ENCODE data around the gene P2RX4.

The P2RX4 gene

GRCh38 chr12:121261398-121261797 is 51.5 kb downstream of the P2RX4 start:
- in situ Hi-C loops (cut with HindIII; ENCODE audit: low pct_ligation_motif_present, low sequenced_read_pairs), result no loop called here
- Histone ChIP-seq H3K4me3 (ENCODE audit: low read depth, low read length) (no peak overlapping the region), H3K36me3 (replicated peaks) (peaks cover 33% of the 10 kb centered on the region), H3K27ac (no peak overlapping the region), H3K27me3 (replicated peaks) (no peaks in the 10 kb centered on the region)
- TF ChIP-seq CTCF (IDR thresholded peaks at IDR 0.05; ENCODE audit: low read depth, low read length, missing control alignments), result no peak
- DNase-seq, result no peak

- Histone ChIP-seq H3K4me3 (ENCODE audit: low read depth, low read length) (no peak overlapping the region), H3K27ac (no peak overlapping the region), H3K36me3 (replicated peaks) (peaks cover 32% of the 10 kb centered on the region), H3K27me3 (replicated peaks) (no peaks in the 10 kb centered on the region)
- in situ Hi-C loops (cut with HindIII; ENCODE audit: low pct_ligation_motif_present, low sequenced_read_pairs), result no loop called here
- TF ChIP-seq CTCF (IDR thresholded peaks at IDR 0.05; ENCODE audit: low read depth, low read length, missing control alignments), result no peak
- DNase-seq, result no peak
Measured at GRCh38 chr12:121263206-121263935, 53.4 kb downstream of the P2RX4 start.

- in situ Hi-C loops (cut with HindIII; ENCODE audit: low pct_ligation_motif_present, low sequenced_read_pairs), result no loop called here
- DNase-seq, result no peak
- Histone ChIP-seq H3K4me3 (ENCODE audit: low read depth, low read length) (no peak overlapping the region), H3K27ac (no peak overlapping the region), H3K27me3 (replicated peaks) (no peaks in the 10 kb centered on the region), H3K36me3 (replicated peaks) (peaks cover 33% of the 10 kb centered on the region)
- TF ChIP-seq CTCF (IDR thresholded peaks at IDR 0.05; ENCODE audit: low read depth, low read length, missing control alignments), result no peak
Measured at GRCh38 chr12:121264135-121264534, 54.2 kb downstream of the P2RX4 start.

- Histone ChIP-seq H3K27me3 (replicated peaks) (no peaks in the 10 kb centered on the region), H3K27ac (no peak overlapping the region), H3K36me3 (replicated peaks) (peaks cover 37% of the 10 kb centered on the region), H3K4me3 (ENCODE audit: low read depth, low read length) (no peak overlapping the region)
- no peak for DNase-seq
- TF ChIP-seq CTCF (IDR thresholded peaks at IDR 0.05; ENCODE audit: low read depth, low read length, missing control alignments), result no peak
- in situ Hi-C loops (cut with HindIII; ENCODE audit: low pct_ligation_motif_present, low sequenced_read_pairs), result no loop called here
Measured at GRCh38 chr12:121264951-121265515, 55.1 kb downstream of the P2RX4 start.

- Histone ChIP-seq H3K27me3 (replicated peaks) (no peaks in the 10 kb centered on the region), H3K27ac (no peak overlapping the region), H3K4me3 (ENCODE audit: low read depth, low read length) (no peak overlapping the region), H3K36me3 (replicated peaks) (peaks cover 29% of the 10 kb centered on the region)
- in situ Hi-C loops (cut with HindIII; ENCODE audit: low pct_ligation_motif_present, low sequenced_read_pairs), result no loop called here
- no peak for DNase-seq
- no peak for TF ChIP-seq CTCF (IDR thresholded peaks at IDR 0.05; ENCODE audit: low read depth, low read length, missing control alignments)
Measured at GRCh38 chr12:121267822-121268221, 57.9 kb downstream of the P2RX4 start.

Measured in brain microvascular endothelial cell (primary cell).